Measurements from ENCODE around the gene WDR89. TPM values are rescaled to one million over a fixed set of nuclear protein-coding genes. Genes with fewer than 3 reads are reported as not detected.

WDR89 gene
- total RNA-seq, 1 experiment from 2014 or later: 14.4 TPM

DNA sequence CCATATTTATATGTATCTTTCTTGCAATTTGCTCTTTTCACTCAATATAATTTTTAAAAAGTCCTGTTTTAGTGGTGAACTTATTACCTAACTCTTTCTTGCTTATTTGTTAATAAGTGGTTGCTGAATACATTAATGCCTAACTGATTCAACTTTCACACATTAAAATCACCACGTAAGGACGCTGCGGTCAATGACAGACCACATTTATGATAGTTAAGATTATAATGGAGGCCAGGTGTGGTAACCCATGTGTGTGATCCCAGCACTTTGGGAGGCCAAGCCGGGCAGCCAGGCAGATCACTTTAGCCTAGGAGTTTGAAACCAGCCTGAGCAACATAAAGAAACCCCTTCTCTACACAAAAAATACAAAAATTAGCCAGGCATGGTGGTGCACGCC is 37.0 kb downstream of the WDR89 start:
- H3K27ac Mint-ChIP-seq (ENCODE audit: unreplicated experiment): no peak overlapping the region
- Histone ChIP-seq H3K36me3 (ENCODE audit: control insufficient read depth, insufficient read depth, low read length) (no peaks in the 10 kb centered on the region), H3K27me3 (replicated peaks; ENCODE audit: control insufficient read depth, insufficient read depth, low read length) (no peaks in the 10 kb centered on the region), H3K4me3 (ENCODE audit: low read depth, low read length) (no peak overlapping the region), H3K9me3 (no peaks in the 10 kb centered on the region), H3K4me1 (no peaks in the 10 kb centered on the region)
- no peak overlapping the region for H3K4me3 Mint-ChIP-seq (ENCODE audit: unreplicated experiment)
- TF ChIP-seq, protein P1, sequence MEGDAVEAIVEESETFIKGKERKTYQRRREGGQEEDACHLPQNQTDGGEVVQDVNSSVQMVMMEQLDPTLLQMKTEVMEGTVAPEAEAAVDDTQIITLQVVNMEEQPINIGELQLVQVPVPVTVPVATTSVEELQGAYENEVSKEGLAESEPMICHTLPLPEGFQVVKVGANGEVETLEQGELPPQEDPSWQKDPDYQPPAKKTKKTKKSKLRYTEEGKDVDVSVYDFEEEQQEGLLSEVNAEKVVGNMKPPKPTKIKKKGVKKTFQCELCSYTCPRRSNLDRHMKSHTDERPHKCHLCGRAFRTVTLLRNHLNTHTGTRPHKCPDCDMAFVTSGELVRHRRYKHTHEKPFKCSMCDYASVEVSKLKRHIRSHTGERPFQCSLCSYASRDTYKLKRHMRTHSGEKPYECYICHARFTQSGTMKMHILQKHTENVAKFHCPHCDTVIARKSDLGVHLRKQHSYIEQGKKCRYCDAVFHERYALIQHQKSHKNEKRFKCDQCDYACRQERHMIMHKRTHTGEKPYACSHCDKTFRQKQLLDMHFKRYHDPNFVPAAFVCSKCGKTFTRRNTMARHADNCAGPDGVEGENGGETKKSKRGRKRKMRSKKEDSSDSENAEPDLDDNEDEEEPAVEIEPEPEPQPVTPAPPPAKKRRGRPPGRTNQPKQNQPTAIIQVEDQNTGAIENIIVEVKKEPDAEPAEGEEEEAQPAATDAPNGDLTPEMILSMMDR (IDR thresholded peaks at IDR 0.05; ENCODE audit: insufficient read depth in 1 of 2, low read depth in 1 of 2, low read length in 1 of 2, severe bottlenecking in 1 of 2, unreplicated experiment in 1 of 2): no peak
- peaks cover 18% of the 10 kb centered on the region for H3K36me3 Mint-ChIP-seq (ENCODE audit: insufficient read depth, unreplicated experiment)
- intact Hi-C loops (cut with micrococcal nuclease; ENCODE audit: unreplicated experiment): no loop called here
- no peak for DNase-seq
- BruUV-seq (replicated peaks): no TSS peak
- no peaks in the 10 kb centered on the region for H3K27me3 Mint-ChIP-seq (ENCODE audit: insufficient read depth, unreplicated experiment)
- ChIA-PET CTCF (no interaction called here), POLR2A (no interaction called here)
- H3K9me3 Mint-ChIP-seq (ENCODE audit: unreplicated experiment): no peaks in the 10 kb centered on the region
- H3K4me1 Mint-ChIP-seq (ENCODE audit: low read depth, unreplicated experiment): no peaks in the 10 kb centered on the region

GRCh38 chr14:63603749-63604277 is 37.9 kb downstream of the WDR89 start:
- Mint-ChIP-seq H3K4me3 (ENCODE audit: unreplicated experiment) (no peak overlapping the region), H3K9me3 (ENCODE audit: unreplicated experiment) (no peaks in the 10 kb centered on the region), H3K27me3 (ENCODE audit: insufficient read depth, unreplicated experiment) (no peaks in the 10 kb centered on the region), H3K36me3 (ENCODE audit: insufficient read depth, unreplicated experiment) (peaks cover 26% of the 10 kb centered on the region), H3K27ac (ENCODE audit: unreplicated experiment) (no peak overlapping the region), H3K4me1 (ENCODE audit: low read depth, unreplicated experiment) (no peaks in the 10 kb centered on the region)
- no peaks in the 10 kb centered on the region for H3K9me3 ChIP-seq
- H3K36me3 ChIP-seq (ENCODE audit: control insufficient read depth, insufficient read depth, low read length): peaks cover under 1% of the 10 kb centered on the region; the same call in 1 of the 2 replicates
- H3K4me3 ChIP-seq (ENCODE audit: low read depth, low read length): no peak overlapping the region
- BruUV-seq (replicated peaks): no TSS peak
- no peaks in the 10 kb centered on the region for H3K4me1 ChIP-seq
- TF ChIP-seq, protein P1 (IDR thresholded peaks at IDR 0.05; ENCODE audit: insufficient read depth in 1 of 2, low read depth in 1 of 2, low read length in 1 of 2, severe bottlenecking in 1 of 2, unreplicated experiment in 1 of 2): no peak
- H3K27me3 ChIP-seq (replicated peaks; ENCODE audit: control insufficient read depth, insufficient read depth, low read length): no peaks in the 10 kb centered on the region
- ChIA-PET CTCF (no interaction called here), POLR2A (no interaction called here)
- intact Hi-C loops (cut with micrococcal nuclease; ENCODE audit: unreplicated experiment): no loop called here
- no peak for DNase-seq

DNA sequence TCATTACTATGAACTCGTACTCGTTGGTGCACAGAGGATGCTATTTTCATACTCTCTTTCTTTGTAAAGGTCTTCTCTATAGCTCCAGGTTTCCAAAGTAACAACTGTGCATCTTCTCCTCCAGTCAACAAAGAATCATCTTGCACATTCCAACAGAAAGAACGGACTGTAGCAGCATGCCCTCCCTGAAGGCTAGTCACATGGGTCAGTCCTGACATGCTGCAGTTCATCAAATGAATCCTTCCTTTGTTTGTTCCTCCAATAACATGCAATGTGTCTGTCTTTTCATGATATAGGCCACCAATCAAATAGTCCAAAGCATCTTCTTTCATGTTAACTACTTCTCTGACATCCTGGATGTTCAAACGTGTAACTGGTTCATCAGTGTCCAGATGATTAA is 42.9 kb downstream of the WDR89 start:
- Mint-ChIP-seq H3K4me1 (ENCODE audit: low read depth, unreplicated experiment) (no peaks in the 10 kb centered on the region), H3K4me3 (ENCODE audit: unreplicated experiment) (no peak overlapping the region), H3K27ac (ENCODE audit: unreplicated experiment) (no peak overlapping the region), H3K9me3 (ENCODE audit: unreplicated experiment) (peaks cover 15% of the 10 kb centered on the region), H3K27me3 (ENCODE audit: insufficient read depth, unreplicated experiment) (no peaks in the 10 kb centered on the region), H3K36me3 (ENCODE audit: insufficient read depth, unreplicated experiment) (peaks cover 54% of the 10 kb centered on the region)
- Histone ChIP-seq H3K4me3 (ENCODE audit: low read depth, low read length) (no peak overlapping the region), H3K9me3 (peaks cover 17% of the 10 kb centered on the region), H3K4me1 (no peaks in the 10 kb centered on the region), H3K36me3 (ENCODE audit: control insufficient read depth, insufficient read depth, low read length) (peaks cover 2% of the 10 kb centered on the region; the same call in 1 of the 2 replicates), H3K27me3 (replicated peaks; ENCODE audit: control insufficient read depth, insufficient read depth, low read length) (no peaks in the 10 kb centered on the region)
- ChIA-PET POLR2A (no interaction called here), CTCF (no interaction called here)
- TF ChIP-seq, protein P1 (IDR thresholded peaks at IDR 0.05; ENCODE audit: insufficient read depth in 1 of 2, low read depth in 1 of 2, low read length in 1 of 2, severe bottlenecking in 1 of 2, unreplicated experiment in 1 of 2): no peak
- no TSS peak for BruUV-seq (replicated peaks)
- no peak for DNase-seq
- intact Hi-C loops (cut with micrococcal nuclease; ENCODE audit: unreplicated experiment): no loop called here

Measured in Caco-2 (cell line).